ENCODE results near the gene ZNF618.

Gene ZNF618

GRCh38 chr9:114083666-114084065, 207.6 kb downstream of the ZNF618 start:
- DNase-seq (ENCODE audit: low read depth), result no peak

GRCh38 chr9:114084282-114085073, 208.4 kb downstream of the ZNF618 start:
- DNase-seq (ENCODE audit: low read depth), result no peak

DNA sequence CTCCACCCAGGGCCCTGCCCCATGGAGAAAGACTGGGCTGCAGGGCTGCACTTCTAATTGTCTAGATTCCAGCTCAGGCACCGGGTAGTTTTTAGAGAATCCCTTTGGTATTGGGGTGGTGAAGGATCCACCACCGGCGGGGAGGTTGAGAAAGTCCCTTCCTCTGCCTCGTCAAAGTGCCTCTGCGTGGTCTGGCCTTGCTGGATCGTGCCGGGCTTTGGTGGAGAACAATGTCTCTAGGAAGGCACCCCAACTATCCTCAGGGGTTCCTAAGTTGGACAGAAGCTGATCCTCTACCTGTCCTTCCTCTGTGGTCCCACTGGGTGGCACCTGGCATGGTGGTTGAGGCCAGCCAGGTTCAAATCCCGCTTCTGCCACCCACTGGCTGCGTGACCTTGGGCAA, 209.3 kb downstream of the ZNF618 start:
- DNase-seq (ENCODE audit: low read depth), result no peak

GRCh38 chr9:114086009-114086408, 209.9 kb downstream of the ZNF618 start:
- no peak for DNase-seq (ENCODE audit: low read depth)

GRCh38 chr9:114086607-114087006, 210.5 kb downstream of the ZNF618 start:
- DNase-seq (ENCODE audit: low read depth), result no peak

DNA sequence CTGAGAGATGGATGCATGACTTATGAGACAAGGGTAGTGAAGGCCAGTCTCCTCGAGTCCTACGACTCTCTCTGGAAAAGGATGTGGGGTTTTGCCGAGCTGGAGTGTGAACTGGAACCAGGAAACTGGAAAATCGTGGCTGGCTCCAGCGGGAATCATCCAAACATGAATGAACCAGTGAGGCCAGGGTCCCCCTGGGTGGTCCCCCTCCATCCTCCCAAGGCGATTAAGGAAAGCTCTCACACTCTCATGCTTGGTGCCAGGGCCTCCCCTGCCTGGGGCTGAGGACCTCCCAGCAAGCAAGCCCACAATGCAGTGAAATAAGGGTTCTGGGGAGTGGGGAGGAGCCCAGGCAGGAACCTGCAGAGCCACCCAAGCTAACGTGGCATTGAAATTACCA, 211.6 kb downstream of the ZNF618 start:
- DNase-seq (ENCODE audit: low read depth), result no peak

GRCh38 chr9:114088571-114089170, 212.6 kb downstream of the ZNF618 start:
- no peak for DNase-seq (ENCODE audit: low read depth)

GRCh38 chr9:114089206-114089840, 213.2 kb downstream of the ZNF618 start:
- no peak for DNase-seq (ENCODE audit: low read depth)

- no peak for DNase-seq (ENCODE audit: low read depth)
Observed at GRCh38 chr9:114090798-114091197, 214.7 kb downstream of the ZNF618 start.

DNA sequence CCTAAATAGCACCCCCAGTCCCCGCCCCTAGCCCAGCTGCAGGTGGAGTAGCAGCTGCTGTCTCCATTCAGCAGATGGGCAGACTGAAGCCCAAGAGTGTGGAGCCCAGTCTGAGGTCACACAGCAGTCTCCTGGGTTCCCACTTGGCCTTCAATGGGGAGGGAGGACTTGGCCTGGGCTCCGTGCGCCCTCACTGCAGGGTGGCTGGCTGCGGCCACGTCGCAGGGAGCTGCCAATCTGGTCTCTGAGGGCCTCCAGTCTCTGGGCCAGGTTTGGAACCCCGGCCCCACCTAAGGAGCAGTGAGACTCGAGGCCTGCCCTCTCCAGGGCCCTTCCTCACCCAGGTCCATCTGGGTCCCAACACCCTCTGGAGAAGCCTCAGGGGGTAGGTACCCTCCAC, 215.6 kb downstream of the ZNF618 start:
- DNase-seq (ENCODE audit: low read depth), result no peak

GRCh38 chr9:114092336-114092735, 216.2 kb downstream of the ZNF618 start:
- no peak for DNase-seq (ENCODE audit: low read depth)

DNA sequence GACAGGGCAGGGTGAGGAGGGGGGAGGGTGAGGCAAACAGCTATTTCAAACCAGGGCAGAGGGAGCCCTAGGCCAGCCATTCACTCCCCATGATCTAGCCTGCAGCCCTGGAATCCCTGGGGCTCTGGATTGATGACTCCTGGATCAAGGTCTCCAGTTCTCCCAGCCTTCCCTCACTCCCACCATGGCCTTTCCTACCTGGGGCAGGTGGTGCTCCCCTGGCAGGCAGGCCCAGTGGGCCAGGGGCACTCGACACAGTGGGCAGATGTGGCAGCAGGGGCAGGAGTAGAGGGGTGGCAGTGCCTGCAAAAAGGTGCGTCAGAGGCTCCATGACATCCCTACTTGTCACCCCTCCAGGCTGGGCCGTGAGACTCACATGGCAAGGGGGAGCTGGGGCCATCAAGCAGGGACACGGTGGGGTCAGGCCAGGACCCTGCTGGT, 216.9 kb downstream of the ZNF618 start:
- DNase-seq (ENCODE audit: low read depth), result no peak

DNA sequence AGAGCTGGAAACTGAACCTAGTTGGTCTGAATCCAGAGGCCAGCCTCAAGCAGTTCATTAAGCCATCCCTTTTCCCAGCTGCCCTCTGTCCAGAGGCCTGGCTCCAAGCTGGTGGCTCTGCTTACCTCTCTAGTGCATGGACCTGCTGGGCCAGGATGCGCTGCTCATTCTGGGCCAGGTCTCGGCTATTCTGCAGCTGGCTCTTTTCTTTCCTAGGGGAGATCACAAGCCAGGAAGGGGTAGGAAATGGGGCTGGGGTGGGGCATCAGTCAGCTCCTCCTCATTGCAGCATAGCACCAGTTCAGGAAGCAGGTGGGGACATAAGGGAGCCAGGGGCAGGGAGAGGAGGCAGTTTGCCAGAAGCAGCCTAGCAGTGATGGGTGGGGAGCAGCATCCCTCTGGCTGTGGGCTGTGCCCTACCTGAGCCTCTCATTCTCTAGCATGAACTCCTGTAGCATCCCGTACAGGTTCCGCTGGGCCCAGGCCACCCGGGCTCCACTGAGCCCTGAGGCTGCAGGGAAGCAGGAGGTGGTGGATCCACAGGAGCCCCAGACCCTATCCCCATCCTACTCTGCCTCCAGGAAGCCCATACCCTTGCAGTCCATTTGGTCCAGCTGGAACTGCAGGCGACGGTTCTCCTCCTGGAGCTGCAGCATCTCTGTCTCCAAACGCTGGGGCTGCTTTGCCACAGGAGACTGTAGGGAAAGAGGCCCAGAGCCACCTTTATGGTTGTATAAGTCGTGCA, 217.8 kb downstream of the ZNF618 start:
- DNase-seq (ENCODE audit: low read depth), result no peak

DNA sequence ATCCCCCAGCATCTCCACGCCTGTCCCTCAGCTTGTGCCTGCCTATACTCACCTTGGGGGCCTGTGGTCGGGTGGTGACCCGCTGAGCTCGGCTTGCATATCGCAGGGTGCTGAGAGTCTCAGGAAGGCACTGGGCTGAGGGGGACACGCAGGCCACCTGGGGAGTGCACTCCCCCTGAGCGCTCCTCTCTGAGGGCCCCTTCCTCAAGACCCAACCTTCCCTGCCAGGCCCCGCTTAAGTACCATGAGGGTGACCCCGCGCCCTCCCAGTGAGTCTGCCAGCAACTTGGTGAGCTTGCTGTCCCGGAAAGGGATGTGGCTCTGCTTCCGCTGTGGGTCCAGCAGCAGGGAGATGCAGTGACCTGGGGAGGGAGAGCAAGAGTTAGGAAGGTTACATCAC, 218.9 kb downstream of the ZNF618 start:
- DNase-seq (ENCODE audit: low read depth), result no peak

GRCh38 chr9:114096041-114096511, 220.0 kb downstream of the ZNF618 start:
- no peak for DNase-seq (ENCODE audit: low read depth)

GRCh38 chr9:114096866-114097612, 220.9 kb downstream of the ZNF618 start:
- DNase-seq (ENCODE audit: low read depth), result no peak

DNA sequence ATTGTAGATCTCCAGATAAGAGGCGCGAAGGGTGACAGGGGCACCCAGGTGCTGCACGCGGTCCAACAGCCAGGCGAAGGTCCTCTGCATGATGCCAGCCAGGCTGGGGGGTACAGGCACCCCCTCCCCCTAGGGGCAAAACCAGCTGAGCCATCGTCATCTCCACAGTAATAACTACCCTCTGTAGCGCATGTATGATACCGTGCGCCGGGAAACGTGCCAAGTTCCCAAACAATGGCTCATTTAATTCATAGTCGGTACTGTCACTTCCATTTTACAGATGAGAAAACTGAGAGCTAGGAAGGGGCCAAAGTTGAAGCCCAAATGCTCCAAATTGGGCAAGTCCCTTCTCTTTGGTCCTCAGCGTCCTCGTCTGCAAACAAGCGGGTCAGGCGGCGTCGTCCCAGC, 221.5 kb downstream of the ZNF618 start:
- DNase-seq (ENCODE audit: low read depth), result no peak

DNA sequence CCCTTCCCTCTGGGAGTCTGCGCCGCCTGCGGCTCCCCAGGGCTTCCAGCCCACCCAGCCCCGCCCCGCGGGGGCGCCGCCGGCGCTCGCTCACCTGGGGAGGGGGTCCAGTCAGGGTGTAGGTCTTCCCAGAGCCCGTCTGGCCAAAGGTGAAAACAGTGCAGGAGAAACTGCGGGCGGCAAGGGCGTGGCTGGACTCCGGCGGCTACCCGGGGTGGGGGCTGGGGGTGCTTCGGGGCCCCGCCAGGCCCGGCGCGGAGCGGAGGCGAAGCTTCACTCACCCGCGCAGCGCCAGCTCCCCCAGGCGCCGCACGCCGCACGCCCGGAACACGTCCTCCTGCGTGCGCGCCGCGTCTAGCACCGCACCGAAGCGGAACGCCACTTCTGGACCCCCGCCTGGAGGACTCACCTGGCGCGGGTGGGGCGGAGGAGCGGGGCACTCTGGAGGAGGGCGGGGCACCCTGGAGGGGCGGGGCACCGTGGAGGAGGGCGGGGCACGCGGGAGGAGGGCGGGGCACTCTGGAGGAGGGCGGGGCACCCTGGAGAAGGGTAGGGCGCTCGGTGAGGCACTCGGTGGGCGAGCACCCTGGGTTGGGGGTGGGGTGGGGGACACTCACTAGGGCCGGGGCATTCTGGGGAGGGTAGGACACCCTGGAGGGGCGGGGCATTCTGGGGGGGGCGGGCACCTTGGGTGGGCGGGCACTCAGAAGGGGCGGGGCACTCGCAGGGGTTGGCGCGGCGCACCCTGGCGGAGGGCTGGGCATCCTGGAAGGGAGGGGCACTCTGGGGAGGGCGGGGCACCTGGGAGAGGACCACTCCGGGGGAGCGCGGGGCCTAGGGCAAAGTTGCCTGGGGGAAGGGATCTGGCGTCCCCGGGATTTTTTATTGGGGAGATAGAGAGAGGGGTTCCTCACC, 222.2 kb downstream of the ZNF618 start:
- DNase-seq (ENCODE audit: low read depth), result no peak

GRCh38 chr9:114098936-114099668, 223.0 kb downstream of the ZNF618 start, which contains the start of gene KIF12:
Gene KIF12 (minus strand): TSS chr9:114099292. CDS start chr9:114099276, 16 bp downstream.
- no peak for DNase-seq (ENCODE audit: low read depth)
